ENCODE results near the gene MAP2K2. TPM values are rescaled to one million over a fixed set of nuclear protein-coding genes. Genes with fewer than 3 reads are reported as not detected.

Gene MAP2K2
- total and polyA plus RNA-seq, 9 of the 15 experiments (the other 6 are each of a cell fraction or from before 2014, with no cell fraction given), result 1.0 to 151 (median 58.3) TPM

- peak; percentile 40; the same call in 1 of the 2 replicates for TF ChIP-seq NCOA1 (IDR thresholded peaks at IDR 0.05; ENCODE audit: low read depth)
- peak; percentile 79 for TF ChIP-seq HDAC3 (IDR thresholded peaks at IDR 0.05; ENCODE audit: borderline replicate concordance, partially characterized antibody)
- peak; percentile 67 for TF ChIP-seq CXXC5 (CRISPR knock-in tag; IDR thresholded peaks at IDR 0.05)
- peak; percentile 31; the same call in 1 of the 2 replicates for TF ChIP-seq CREB1 (IDR thresholded peaks at IDR 0.05)
- no peak for TF ChIP-seq CREB1 (CRISPR knock-in tag; IDR thresholded peaks at IDR 0.05)
- TF ChIP-seq SOX6 (IDR thresholded peaks at IDR 0.05), result peak; percentile 93
- TF ChIP-seq NCOA4 (IDR thresholded peaks at IDR 0.05; ENCODE audit: partially characterized antibody), result no peak
- peak; percentile 63 for TF ChIP-seq NFE2L1 (tag; IDR thresholded peaks at IDR 0.05; ENCODE audit: borderline replicate concordance, low read depth)
- TF ChIP-seq ESRRA (IDR thresholded peaks at IDR 0.05; ENCODE audit: borderline replicate concordance, low read depth), result 0 out of 2 replicates have a peak, but pooled peaks have one; percentile 36
- TF ChIP-seq ZNF57 (CRISPR knock-in tag; IDR thresholded peaks at IDR 0.05), result no peak
- peak; percentile 89 for TF ChIP-seq MAFK (IDR thresholded peaks at IDR 0.05; ENCODE audit: low read length)
- TF ChIP-seq CEBPB (tag; IDR thresholded peaks at IDR 0.05), result no peak
- TF ChIP-seq PREB (CRISPR knock-in tag; IDR thresholded peaks at IDR 0.05), result peak; percentile 68; the same call in 1 of the 2 replicates
- peak; percentile 12 for TF ChIP-seq FOS (IDR thresholded peaks at IDR 0.05; ENCODE audit: extremely low read depth, insufficient read length)
- peak; percentile 94 for TF ChIP-seq MAFF (IDR thresholded peaks at IDR 0.05; ENCODE audit: low read length)
- no peak for TF ChIP-seq ZNF696 (CRISPR knock-in tag; conservative IDR thresholded peaks at IDR 0.05)
- peak in 1 of 2 experiments; percentile 73; a peak in 1 of 4 replicates for TF ChIP-seq HDAC1 (IDR thresholded peaks at IDR 0.05)
- TF ChIP-seq ZNF224 (CRISPR knock-in tag; IDR thresholded peaks at IDR 0.05), result no peak
- peak; percentile 87 for TF ChIP-seq POLR2AphosphoS5 (IDR thresholded peaks at IDR 0.05; ENCODE audit: control insufficient read depth, insufficient read depth, low read depth, low read length)
- TF ChIP-seq MXD1 (CRISPR knock-in tag; IDR thresholded peaks at IDR 0.05; ENCODE audit: borderline replicate concordance, poor library complexity, severe bottlenecking), result no peak
- peak; percentile 78; the same call in 1 of the 2 replicates for TF ChIP-seq GATAD2A (IDR thresholded peaks at IDR 0.05)
- TF ChIP-seq ZNF23 (CRISPR knock-in tag; IDR thresholded peaks at IDR 0.05), result no peak
- no peak for TF ChIP-seq ILF3 (IDR thresholded peaks at IDR 0.05; ENCODE audit: borderline replicate concordance)
- TF ChIP-seq, protein P1, sequence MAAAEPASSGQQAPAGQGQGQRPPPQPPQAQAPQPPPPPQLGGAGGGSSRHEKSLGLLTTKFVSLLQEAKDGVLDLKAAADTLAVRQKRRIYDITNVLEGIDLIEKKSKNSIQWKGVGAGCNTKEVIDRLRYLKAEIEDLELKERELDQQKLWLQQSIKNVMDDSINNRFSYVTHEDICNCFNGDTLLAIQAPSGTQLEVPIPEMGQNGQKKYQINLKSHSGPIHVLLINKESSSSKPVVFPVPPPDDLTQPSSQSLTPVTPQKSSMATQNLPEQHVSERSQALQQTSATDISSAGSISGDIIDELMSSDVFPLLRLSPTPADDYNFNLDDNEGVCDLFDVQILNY (CRISPR knock-in tag; IDR thresholded peaks at IDR 0.05), result no peak
- TF ChIP-seq MTA1 (IDR thresholded peaks at IDR 0.05; ENCODE audit: borderline replicate concordance), result peak; percentile 87
- no peak for TF ChIP-seq KHSRP (IDR thresholded peaks at IDR 0.05)
- TF ChIP-seq ZNF436 (CRISPR knock-in tag; IDR thresholded peaks at IDR 0.05), result no peak
- no peak for TF ChIP-seq ZNF431 (CRISPR knock-in tag; IDR thresholded peaks at IDR 0.05)
- TF ChIP-seq EHMT2 (IDR thresholded peaks at IDR 0.05), result 0 out of 2 replicates have a peak, but pooled peaks have one; percentile 33
- TF ChIP-seq HNRNPK (IDR thresholded peaks at IDR 0.05; ENCODE audit: low read depth, low read length, poor library complexity, severe bottlenecking), result no peak
These were observed 7.0 kb upstream of the MAP2K2 start (continued) for GRCh38 chr19:4130744-4131438.
